Liver (tissue), 9 donors: ENCODE data around the gene RB1. TPM values are rescaled to one million over a fixed set of nuclear protein-coding genes. Genes with fewer than 3 reads are reported as not detected.
A peak's percentile ranks its signal among the peaks of the same experiment; 100 is the strongest.

ENCODE experiments used
- DNase-seq: peaks from one replicate; pipeline ENCODE4 v3.0.0-alpha.2; 2017; ENCODE audit warnings: low spot score
- H3K27ac ChIP-seq, 2 donors: one replicate each; pipeline ENCODE4 v1.7.0; 2013; ENCODE audit warnings: inconsistent platforms in 2 of 2, low read length in 2 of 2, control low read depth in 1 of 2, low read depth in 1 of 2, mild to moderate bottlenecking in 1 of 2
- H3K27me3 ChIP-seq, 4 donors: one replicate each; pipeline versions ENCODE4 v1.6.1 to v1.7.0; 2013; ENCODE audit warnings: low read length in 3 of 4, inconsistent platforms in 1 of 4, mild to moderate bottlenecking in 1 of 4, moderate library complexity in 1 of 4; ENCODE audit not compliant: control insufficient read depth in 4 of 4, insufficient read depth in 4 of 4
- H3K36me3 ChIP-seq, 4 donors: one replicate each; pipeline versions ENCODE4 v1.6.1 to v1.7.0; 2013; ENCODE audit warnings: low read length in 3 of 4, mild to moderate bottlenecking in 3 of 4, low read depth in 1 of 4, moderate library complexity in 1 of 4; ENCODE audit not compliant: control insufficient read depth in 4 of 4, insufficient read depth in 3 of 4
- H3K4me1 ChIP-seq, 4 donors: one replicate each; pipeline versions ENCODE4 v1.6.1 to v1.7.0; 2013; ENCODE audit warnings: low read length in 3 of 4, mild to moderate bottlenecking in 3 of 4, moderate library complexity in 1 of 4; ENCODE audit not compliant: control insufficient read depth in 4 of 4, insufficient read depth in 4 of 4
- H3K4me3 ChIP-seq, 3 donors: one replicate each; pipeline versions ENCODE4 v1.6.1 to v1.7.0; 2013; ENCODE audit warnings: low read length in 3 of 3, control low read depth in 1 of 3, low read depth in 1 of 3, mild to moderate bottlenecking in 1 of 3
- H3K9ac ChIP-seq, 2 donors: one replicate each; pipeline ENCODE4 v1.7.0; 2013; ENCODE audit warnings: low read length in 2 of 2, mild to moderate bottlenecking in 2 of 2, moderate library complexity in 2 of 2, control low read depth in 1 of 2, low read depth in 1 of 2
- H3K9me3 ChIP-seq, 4 donors: one replicate each; pipeline versions ENCODE4 v1.6.1 to v1.7.0; 2013; ENCODE audit warnings: low read length in 3 of 4; ENCODE audit not compliant: control insufficient read depth in 4 of 4
- FOXA2 ChIP-seq: IDR thresholded peaks from 2 replicates; pipeline ENCODE4 v1.6.1; 2016; ENCODE audit warnings: antibody characterized with exemption
- GABPA ChIP-seq, 2 donors: IDR thresholded peaks in 1 of 2; conservative IDR thresholded peaks in 1 of 2; 2 replicates each; pipeline ENCODE4 v1.6.1; 2016; ENCODE audit warnings: antibody characterized with exemption in 2 of 2, mild to moderate bottlenecking in 1 of 2, moderate library complexity in 1 of 2
- HNF4A ChIP-seq, 2 donors: conservative IDR thresholded peaks; 2 replicates each; pipeline ENCODE4 v1.6.1; 2016; ENCODE audit warnings: antibody characterized with exemption in 2 of 2, mild to moderate bottlenecking in 2 of 2
- HNF4G ChIP-seq: IDR thresholded peaks from 2 replicates; pipeline ENCODE4 v1.6.1; 2016; ENCODE audit warnings: antibody characterized with exemption
- JUND ChIP-seq, 2 donors: IDR thresholded peaks; 2 replicates each; pipeline ENCODE4 v1.6.1; 2016; ENCODE audit warnings: antibody characterized with exemption in 2 of 2
- MAX ChIP-seq: IDR thresholded peaks from 2 replicates; pipeline ENCODE4 v1.6.1; 2016; ENCODE audit warnings: antibody characterized with exemption
- NR2F2 ChIP-seq: IDR thresholded peaks from 2 replicates; pipeline ENCODE4 v1.6.1; 2016; ENCODE audit warnings: antibody characterized with exemption
- RXRA ChIP-seq, 2 donors: IDR thresholded peaks; 2 replicates each; pipeline ENCODE4 v1.6.1; 2017 to 2018; ENCODE audit warnings: antibody characterized with exemption in 2 of 2, mild to moderate bottlenecking in 1 of 2
- SP1 ChIP-seq: IDR thresholded peaks from 2 replicates; pipeline ENCODE4 v1.6.1; 2018; ENCODE audit warnings: antibody characterized with exemption, mild to moderate bottlenecking
- TAF1 ChIP-seq: conservative IDR thresholded peaks from 2 replicates; pipeline ENCODE4 v1.6.1; 2016; ENCODE audit warnings: antibody characterized with exemption, mild to moderate bottlenecking
- YY1 ChIP-seq: IDR thresholded peaks from 2 replicates; pipeline ENCODE4 v1.6.1; 2016; ENCODE audit warnings: antibody characterized with exemption, mild to moderate bottlenecking
- ZBTB33 ChIP-seq: IDR thresholded peaks from 2 replicates; pipeline ENCODE4 v1.6.1; 2016; ENCODE audit warnings: antibody characterized with exemption
- WGBS: extraction: QIAGEN DNeasy Blood & Tissue Kit; methylation state at CpG from one replicate; pipeline ENCODE4 v1.1.7; 2013; 5-methylcytosine and 5-hydroxymethylcytosine counted together
- polyA plus RNA-seq, 2 donors: library from polyadenylated mRNA; stranded (reverse) in 1 of 2; unstranded in 1 of 2; fragments of 200-250 nt in 1 of 2; fragments of >200 nt in 1 of 2; fragmentation: Nextera tagmentation in 1 of 2; extraction: Ambion mirVana in 1 of 2; gene quantifications; one replicate each; pipeline versions ENCODE4 v1.2.1 to v1.2.3, GENCODE V29; 2013 to 2015
- total RNA-seq, 2 donors: library from RNA; depleted of rRNA; stranded (reverse); fragments of >200 nt; gene quantifications; one replicate each; pipeline ENCODE4 v1.2.3, GENCODE V29; 2014
- TF ChIP-seq, protein P1 (sequence below): fragments of 150-350 bp; IDR thresholded peaks from 2 replicates; pipeline ENCODE4 v1.5.1; 2017; ENCODE audit warnings: improper control_type of control experiment, low read depth, low read length; ENCODE audit not compliant: missing input control
- donor health status: healthy.
- donor health status: healthy.
- donor health status: healthy.
- donor health status: healthy.
- donor health status: healthy.

The RB1 gene
- total and polyA plus RNA-seq, 4 donors = 6.6 to 30.6 (median 8.9) TPM

- no peak for TF ChIP-seq HNF4A (conservative IDR thresholded peaks at IDR 0.05)
- TF ChIP-seq SP1 = no peak
- TF ChIP-seq JUND (IDR thresholded peaks at IDR 0.05) = no peak
- no peak for TF ChIP-seq MAX
- no peak for TF ChIP-seq NR2F2
- TF ChIP-seq ZBTB33 = no peak
- no peak for TF ChIP-seq RXRA (IDR thresholded peaks at IDR 0.05)
- no peak for TF ChIP-seq GABPA (IDR thresholded peaks at IDR 0.05 in 1 of 2, conservative IDR thresholded peaks at IDR 0.05 in 1 of 2)
- no peak for TF ChIP-seq HNF4G
- TF ChIP-seq YY1 = no peak
- TF ChIP-seq FOXA2 = no peak
- WGBS = 21% methylated on average over 1 of the region's 1 CpG
- peak overlapping the region; percentile 61 to 81 for H3K9ac ChIP-seq
- H3K27me3 ChIP-seq = no peaks in the 10 kb centered on the region
- H3K36me3 ChIP-seq = peaks cover 0 to 2% (median 0%) of the 10 kb centered on the region in 4 donors
- no peak for DNase-seq
- H3K27ac ChIP-seq = peak overlapping the region in 1 of 2 donors; percentile 45
- no peaks in the 10 kb centered on the region for H3K9me3 ChIP-seq
- no peaks in the 10 kb centered on the region for H3K4me1 ChIP-seq
- peak overlapping the region; percentile 42 to 94 (median 75) for H3K4me3 ChIP-seq
Measured at GRCh38 chr13:48411147-48411794, 107.7 kb downstream of the RB1 start.

GRCh38 chr13:48411841-48412531 lies 108.4 kb downstream of the RB1 start:
- no peaks in the 10 kb centered on the region for H3K9me3 ChIP-seq
- H3K4me1 ChIP-seq = no peaks in the 10 kb centered on the region
- H3K27ac ChIP-seq = peak overlapping the region; percentile 33 to 45
- WGBS = 15% methylated on average over 13 of the region's 13 CpGs
- TF ChIP-seq GABPA (IDR thresholded peaks at IDR 0.05 in 1 of 2, conservative IDR thresholded peaks at IDR 0.05 in 1 of 2) = no peak
- no peak for TF ChIP-seq TAF1
- TF ChIP-seq, protein P1, sequence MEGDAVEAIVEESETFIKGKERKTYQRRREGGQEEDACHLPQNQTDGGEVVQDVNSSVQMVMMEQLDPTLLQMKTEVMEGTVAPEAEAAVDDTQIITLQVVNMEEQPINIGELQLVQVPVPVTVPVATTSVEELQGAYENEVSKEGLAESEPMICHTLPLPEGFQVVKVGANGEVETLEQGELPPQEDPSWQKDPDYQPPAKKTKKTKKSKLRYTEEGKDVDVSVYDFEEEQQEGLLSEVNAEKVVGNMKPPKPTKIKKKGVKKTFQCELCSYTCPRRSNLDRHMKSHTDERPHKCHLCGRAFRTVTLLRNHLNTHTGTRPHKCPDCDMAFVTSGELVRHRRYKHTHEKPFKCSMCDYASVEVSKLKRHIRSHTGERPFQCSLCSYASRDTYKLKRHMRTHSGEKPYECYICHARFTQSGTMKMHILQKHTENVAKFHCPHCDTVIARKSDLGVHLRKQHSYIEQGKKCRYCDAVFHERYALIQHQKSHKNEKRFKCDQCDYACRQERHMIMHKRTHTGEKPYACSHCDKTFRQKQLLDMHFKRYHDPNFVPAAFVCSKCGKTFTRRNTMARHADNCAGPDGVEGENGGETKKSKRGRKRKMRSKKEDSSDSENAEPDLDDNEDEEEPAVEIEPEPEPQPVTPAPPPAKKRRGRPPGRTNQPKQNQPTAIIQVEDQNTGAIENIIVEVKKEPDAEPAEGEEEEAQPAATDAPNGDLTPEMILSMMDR = no peak
- H3K27me3 ChIP-seq = no peaks in the 10 kb centered on the region
- DNase-seq = no peak
- H3K4me3 ChIP-seq = peak overlapping the region; percentile 42 to 94 (median 75)
- H3K9ac ChIP-seq = peak overlapping the region; percentile 69 to 81
- H3K36me3 ChIP-seq = peaks cover 0 to 2% (median 0%) of the 10 kb centered on the region in 4 donors
